HEK293 (cell line): ENCODE measurements around the gene CAV1.

ENCODE experiments used
- CTCF ChIA-PET: fragments of 350-600 bp; formaldehyde crosslinking; extraction: SDS; loops from one replicate; lab custom pipeline; 2021; ENCODE audit warnings: antibody characterized with exemption; lab: Yijun Ruan, JAX
- POLR2A ChIA-PET: fragments of 300-600 bp; formaldehyde crosslinking; extraction: SDS; loops from one replicate; lab custom pipeline; 2020; ENCODE audit warnings: antibody characterized with exemption, inconsistent platforms; lab: Yijun Ruan, JAX
- H3K27ac ChIP-seq: fragments of 200-500 bp; sonication (Bioruptor generic); 2 replicates; pipeline ENCODE4 v1.5.1; 2014; ENCODE audit warnings: low read depth, low read length, control low read depth, inconsistent platforms; ENCODE audit errors: extremely low read depth
- H3K36me3 ChIP-seq, 2 experiments: fragments of 200-500 bp in 1 of 2; sonication (Bioruptor generic) in 1 of 2; 1 replicate in 1 of 2; 2 replicates in 1 of 2; pipeline ENCODE4 v1.5.1; 2014 to 2017; ENCODE audit warnings: inconsistent platforms in 2 of 2, low read length in 2 of 2; ENCODE audit not compliant: control insufficient read depth in 2 of 2, insufficient read depth in 1 of 2
- H3K4me1 ChIP-seq: fragments of 200-500 bp; sonication (Bioruptor generic); 2 replicates; pipeline ENCODE4 v1.5.1; 2014; ENCODE audit warnings: mild to moderate bottlenecking, low read length, inconsistent platforms; ENCODE audit not compliant: control insufficient read depth, insufficient read depth
- H3K4me3 ChIP-seq: 2 replicates; pipeline ENCODE4 v1.5.1; 2011; ENCODE audit warnings: low read depth, mild to moderate bottlenecking, control low read depth, low read length, moderate library complexity
- H3K9me3 ChIP-seq: fragments of 200-500 bp; sonication (Bioruptor generic); 2 replicates; pipeline ENCODE4 v1.5.1; 2014; ENCODE audit warnings: low read depth, low read length, inconsistent platforms; ENCODE audit not compliant: control insufficient read depth, insufficient read depth
- BCL11B ChIP-seq: fragments of 450-650 bp; formaldehyde crosslinking; IDR thresholded peaks from 2 replicates; pipeline ENCODE4 v1.5.1; 2016; ENCODE audit warnings: low read depth, missing biosample characterization, missing genetic modification characterization
- FEZF1 ChIP-seq: fragments of 450-650 bp; formaldehyde crosslinking; IDR thresholded peaks from 2 replicates; pipeline ENCODE4 v1.5.1; 2016; ENCODE audit warnings: missing biosample characterization, missing genetic modification characterization
- GLI4 ChIP-seq: fragments of 450-650 bp; formaldehyde crosslinking; IDR thresholded peaks from 2 replicates; pipeline ENCODE4 v1.5.1; 2016; ENCODE audit warnings: missing biosample characterization, missing genetic modification characterization
- KLF17 ChIP-seq: fragments of 450-650 bp; formaldehyde crosslinking; IDR thresholded peaks from 2 replicates; pipeline ENCODE4 v1.5.1; 2016; ENCODE audit warnings: missing biosample characterization, missing genetic modification characterization
- OSR2 ChIP-seq: fragments of 450-650 bp; formaldehyde crosslinking; IDR thresholded peaks from 2 replicates; pipeline ENCODE4 v1.5.1; 2016; ENCODE audit warnings: missing biosample characterization, missing genetic modification characterization
- SALL2 ChIP-seq: fragments of 450-650 bp; formaldehyde crosslinking; IDR thresholded peaks from 2 replicates; pipeline ENCODE4 v1.5.0; 2017; ENCODE audit warnings: missing biosample characterization, mild to moderate bottlenecking, missing genetic modification characterization, borderline replicate concordance
- WT1 ChIP-seq: fragments of 450-650 bp; formaldehyde crosslinking; IDR thresholded peaks from 2 replicates; pipeline ENCODE4 v1.5.1; 2016; ENCODE audit warnings: missing biosample characterization, missing genetic modification characterization
- ZBTB49 ChIP-seq: fragments of 450-650 bp; formaldehyde crosslinking; IDR thresholded peaks from 2 replicates; pipeline ENCODE4 v1.5.1; 2016; ENCODE audit warnings: missing biosample characterization, missing genetic modification characterization, low read depth
- ZBTB8A ChIP-seq: fragments of 450-650 bp; formaldehyde crosslinking; IDR thresholded peaks from 2 replicates; pipeline ENCODE4 v1.5.1; 2016; ENCODE audit warnings: missing biosample characterization, missing genetic modification characterization
- ZEB2 ChIP-seq: fragments of 450-650 bp; formaldehyde crosslinking; IDR thresholded peaks from 2 replicates; pipeline ENCODE4 v1.5.1; 2016; ENCODE audit warnings: missing biosample characterization, missing genetic modification characterization
- ZFP37 ChIP-seq: fragments of 450-650 bp; formaldehyde crosslinking; IDR thresholded peaks from 2 replicates; pipeline ENCODE4 v1.5.1; 2016; ENCODE audit warnings: missing biosample characterization, missing genetic modification characterization
- ZNF112 ChIP-seq: fragments of 450-650 bp; formaldehyde crosslinking; IDR thresholded peaks from 2 replicates; pipeline ENCODE4 v1.5.0; 2017; ENCODE audit warnings: missing biosample characterization, missing genetic modification characterization
- ZNF133 ChIP-seq: fragments of 450-650 bp; formaldehyde crosslinking; IDR thresholded peaks from 2 replicates; pipeline ENCODE4 v1.5.1; 2016; ENCODE audit warnings: missing biosample characterization, missing genetic modification characterization
- ZNF18 ChIP-seq: fragments of 450-650 bp; formaldehyde crosslinking; IDR thresholded peaks from 2 replicates; pipeline ENCODE4 v1.5.1; 2016; ENCODE audit warnings: missing biosample characterization, missing genetic modification characterization
- ZNF324 ChIP-seq: fragments of 450-650 bp; formaldehyde crosslinking; IDR thresholded peaks from 2 replicates; pipeline ENCODE4 v1.5.1; 2016; ENCODE audit warnings: missing biosample characterization, missing genetic modification characterization
- ZNF341 ChIP-seq: fragments of 450-650 bp; formaldehyde crosslinking; IDR thresholded peaks from 2 replicates; pipeline ENCODE4; 2016; ENCODE audit warnings: low read depth, missing biosample characterization, missing genetic modification characterization
- ZNF366 ChIP-seq: fragments of 450-650 bp; formaldehyde crosslinking; conservative IDR thresholded peaks from 2 replicates; pipeline ENCODE4 v1.5.1; 2016; ENCODE audit warnings: missing biosample characterization, missing genetic modification characterization
- ZNF423 ChIP-seq: fragments of 450-650 bp; formaldehyde crosslinking; IDR thresholded peaks from 2 replicates; pipeline ENCODE4 v1.5.1; 2016; ENCODE audit warnings: missing biosample characterization, missing genetic modification characterization
- ZNF473 ChIP-seq: fragments of 450-650 bp; formaldehyde crosslinking; IDR thresholded peaks from 2 replicates; pipeline ENCODE4 v1.5.1; 2017; ENCODE audit warnings: missing biosample characterization, missing genetic modification characterization
- ZNF501 ChIP-seq: fragments of 450-650 bp; formaldehyde crosslinking; IDR thresholded peaks from 2 replicates; pipeline ENCODE4 v1.5.1; 2016; ENCODE audit warnings: missing biosample characterization, missing genetic modification characterization
- ZNF514 ChIP-seq: fragments of 450-650 bp; formaldehyde crosslinking; IDR thresholded peaks from 2 replicates; pipeline ENCODE4 v1.5.1; 2016; ENCODE audit warnings: missing biosample characterization, missing genetic modification characterization
- ZNF560 ChIP-seq: fragments of 450-650 bp; formaldehyde crosslinking; IDR thresholded peaks from 2 replicates; pipeline ENCODE4 v1.5.1; 2017; ENCODE audit warnings: missing biosample characterization, missing genetic modification characterization, borderline replicate concordance
- ZNF621 ChIP-seq: fragments of 450-650 bp; formaldehyde crosslinking; IDR thresholded peaks from 2 replicates; pipeline ENCODE4 v1.5.1; 2017; ENCODE audit warnings: missing biosample characterization, missing genetic modification characterization
- ZNF623 ChIP-seq: fragments of 450-650 bp; formaldehyde crosslinking; IDR thresholded peaks from 2 replicates; pipeline ENCODE4 v1.5.1; 2016; ENCODE audit warnings: missing biosample characterization, missing genetic modification characterization
- ZNF626 ChIP-seq: fragments of 450-650 bp; sonication (Bioruptor Pico); formaldehyde crosslinking; IDR thresholded peaks from 2 replicates; pipeline ENCODE4 v1.5.1; 2018; ENCODE audit warnings: missing biosample characterization, missing genetic modification characterization, inconsistent platforms
- ZNF639 ChIP-seq: fragments of 450-650 bp; formaldehyde crosslinking; IDR thresholded peaks from 2 replicates; pipeline ENCODE4 v1.5.1; 2016; ENCODE audit warnings: missing biosample characterization, missing genetic modification characterization
- ZNF645 ChIP-seq: fragments of 450-650 bp; formaldehyde crosslinking; IDR thresholded peaks from 2 replicates; pipeline ENCODE4; 2016; ENCODE audit warnings: missing biosample characterization, missing genetic modification characterization
- ZNF654 ChIP-seq: fragments of 450-650 bp; formaldehyde crosslinking; IDR thresholded peaks from 2 replicates; pipeline ENCODE4 v1.5.1; 2016; ENCODE audit warnings: low read depth, missing biosample characterization, missing genetic modification characterization
- ZNF776 ChIP-seq: fragments of 450-650 bp; formaldehyde crosslinking; IDR thresholded peaks from 2 replicates; pipeline ENCODE4 v1.5.0; 2017; ENCODE audit warnings: missing biosample characterization, missing genetic modification characterization, borderline replicate concordance
- ZNF837 ChIP-seq: fragments of 450-650 bp; formaldehyde crosslinking; IDR thresholded peaks from 2 replicates; pipeline ENCODE4 v1.5.1; 2016; ENCODE audit warnings: missing biosample characterization, missing genetic modification characterization
- ZSCAN23 ChIP-seq: fragments of 450-650 bp; formaldehyde crosslinking; IDR thresholded peaks from 2 replicates; pipeline ENCODE4 v1.5.1; 2016; ENCODE audit warnings: missing biosample characterization, missing genetic modification characterization
- ZSCAN30 ChIP-seq: fragments of 450-650 bp; IDR thresholded peaks from 2 replicates; pipeline ENCODE4 v1.5.1; 2018; ENCODE audit warnings: missing biosample characterization, mild to moderate bottlenecking, missing genetic modification characterization, moderate library complexity

CAV1 gene

GRCh38 chr7:116592445-116592844 lies 67.6 kb downstream of the CAV1 start (continued):
- no peak for TF ChIP-seq ZBTB49
- no peak for TF ChIP-seq FEZF1 (tag by site-specific recombination)
- TF ChIP-seq GLI4 = no peak

GRCh38 chr7:116593359-116594075 lies 68.7 kb downstream of the CAV1 start:
- Histone ChIP-seq H3K4me1 (peaks cover 10% of the 10 kb centered on the region), H3K36me3 (no peaks in the 10 kb centered on the region), H3K9me3 (no peaks in the 10 kb centered on the region), H3K4me3 (no peak overlapping the region), H3K27ac (no peak overlapping the region)
- ChIA-PET CTCF (interaction anchor here (1.0 to 3.8 kb wide), 5 partner anchors 193 to 426 kb away, joined by 3 to 31 read pairs (median 13); no protein-coding TSS in a partner anchor), POLR2A (no interaction called here)
- TF ChIP-seq ZNF776 (tag by site-specific recombination) = no peak
- TF ChIP-seq ZNF837 (tag by site-specific recombination) = no peak
- no peak for TF ChIP-seq ZFP37 (tag by site-specific recombination)
- TF ChIP-seq ZNF423 (tag by site-specific recombination) = no peak
- TF ChIP-seq ZNF341 = no peak
- no peak for TF ChIP-seq OSR2 (tag by site-specific recombination)
- TF ChIP-seq ZNF501 (tag by site-specific recombination) = peak; percentile 58; the same call in 1 of the 2 replicates
- no peak for TF ChIP-seq BCL11B (tag by site-specific recombination)
- no peak for TF ChIP-seq ZNF621 (tag by site-specific recombination)
- TF ChIP-seq WT1 = no peak
- no peak for TF ChIP-seq ZNF324 (tag by site-specific recombination)
- no peak for TF ChIP-seq SALL2
- TF ChIP-seq ZNF473 (tag by site-specific recombination) = no peak
- no peak for TF ChIP-seq ZEB2 (tag by site-specific recombination)
- no peak for TF ChIP-seq ZNF623 (tag by site-specific recombination)
- no peak for TF ChIP-seq ZNF112 (tag by site-specific recombination)
- TF ChIP-seq ZNF654 (tag by site-specific recombination) = 0 out of 2 replicates have a peak, but pooled peaks have one; percentile 3
- TF ChIP-seq ZNF18 (tag by site-specific recombination) = peak; percentile 82
- TF ChIP-seq KLF17 = no peak
- TF ChIP-seq ZNF133 (tag by site-specific recombination) = no peak
- TF ChIP-seq ZNF560 (tag by site-specific recombination) = no peak
- no peak for TF ChIP-seq ZNF639 (tag by site-specific recombination)
- no peak for TF ChIP-seq ZNF626
- no peak for TF ChIP-seq ZNF645
- TF ChIP-seq ZSCAN23 = no peak
- peak; percentile 49; the same call in 1 of the 2 replicates for TF ChIP-seq ZBTB8A (tag by site-specific recombination)
- no peak for TF ChIP-seq ZNF514 (tag by site-specific recombination)
- TF ChIP-seq ZSCAN30 = peak; percentile 41; the same call in 1 of the 2 replicates
- TF ChIP-seq ZNF366 = no peak
